ENCODE results near the gene LCN2. TPM values are rescaled to one million over a fixed set of nuclear protein-coding genes. Genes with fewer than 3 reads are reported as not detected.
A peak's percentile ranks its signal among the peaks of the same experiment; 100 is the strongest.

Gene LCN2
- total RNA-seq, 1 experiment from 2014 or later: 153 TPM

DNA sequence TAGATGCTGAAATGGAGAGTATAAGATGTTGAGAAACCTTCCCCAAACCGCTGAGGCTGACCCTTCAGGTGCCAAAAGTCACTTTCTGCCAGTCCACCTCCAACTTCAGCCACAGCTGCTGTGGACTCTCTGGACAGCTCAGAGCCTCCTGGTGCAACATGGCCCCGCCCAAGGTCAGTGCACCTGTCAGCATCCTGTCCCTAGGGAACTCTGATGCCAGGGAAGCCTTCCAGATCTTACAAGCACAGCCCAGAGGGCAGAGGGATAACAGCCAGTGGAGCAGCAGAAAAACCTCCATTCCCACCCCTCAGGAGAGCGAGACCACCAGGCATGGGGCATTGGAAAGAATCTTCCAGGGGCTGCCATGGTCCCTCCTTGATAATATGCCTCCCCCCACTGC, 11.3 kb upstream of the LCN2 start:
- Histone ChIP-seq H3K79me2 (ENCODE audit: low read length) (no peaks in the 10 kb centered on the region), H3K27me3 (ENCODE audit: low read length) (no peaks in the 10 kb centered on the region), H3K36me3 (ENCODE audit: low read depth, low read length) (no peaks in the 10 kb centered on the region), H3K4me1 (ENCODE audit: insufficient read depth, low read length) (peaks cover 14% of the 10 kb centered on the region), H3K4me3 (ENCODE audit: low read length) (no peak overlapping the region), H2AFZ (ENCODE audit: low read length) (no peak overlapping the region), H3K4me2 (ENCODE audit: low read length) (no peak overlapping the region), H3K9ac (ENCODE audit: low read length) (no peak overlapping the region), H4K20me1 (ENCODE audit: low read length) (no peaks in the 10 kb centered on the region), H3F3A (ENCODE audit: low read length, unreplicated experiment) (no peaks in the 10 kb centered on the region), H3K27ac (ENCODE audit: low read length) (peak overlapping the region; percentile 57), H3K9me3 (ENCODE audit: low read length) (no peaks in the 10 kb centered on the region), H3K9me2 (replicated peaks; ENCODE audit: low read length) (no peaks in the 10 kb centered on the region)
- BruUV-seq (replicated peaks): no TSS peak
- POLR2A ChIA-PET (ENCODE audit: unreplicated experiment): no interaction called here
- peak; percentile 50; the same call in 1 of the 2 replicates for ATAC-seq
- CTCF ChIA-PET: no interaction called here
- DNase-seq: no peak
- no peak for TF ChIP-seq EZH2 (IDR thresholded peaks at IDR 0.05; ENCODE audit: low read length, unreplicated experiment)
- no peak for TF ChIP-seq EZH2phosphoT487 (IDR thresholded peaks at IDR 0.05; ENCODE audit: borderline replicate concordance, low read length)
- TF ChIP-seq, protein P1, sequence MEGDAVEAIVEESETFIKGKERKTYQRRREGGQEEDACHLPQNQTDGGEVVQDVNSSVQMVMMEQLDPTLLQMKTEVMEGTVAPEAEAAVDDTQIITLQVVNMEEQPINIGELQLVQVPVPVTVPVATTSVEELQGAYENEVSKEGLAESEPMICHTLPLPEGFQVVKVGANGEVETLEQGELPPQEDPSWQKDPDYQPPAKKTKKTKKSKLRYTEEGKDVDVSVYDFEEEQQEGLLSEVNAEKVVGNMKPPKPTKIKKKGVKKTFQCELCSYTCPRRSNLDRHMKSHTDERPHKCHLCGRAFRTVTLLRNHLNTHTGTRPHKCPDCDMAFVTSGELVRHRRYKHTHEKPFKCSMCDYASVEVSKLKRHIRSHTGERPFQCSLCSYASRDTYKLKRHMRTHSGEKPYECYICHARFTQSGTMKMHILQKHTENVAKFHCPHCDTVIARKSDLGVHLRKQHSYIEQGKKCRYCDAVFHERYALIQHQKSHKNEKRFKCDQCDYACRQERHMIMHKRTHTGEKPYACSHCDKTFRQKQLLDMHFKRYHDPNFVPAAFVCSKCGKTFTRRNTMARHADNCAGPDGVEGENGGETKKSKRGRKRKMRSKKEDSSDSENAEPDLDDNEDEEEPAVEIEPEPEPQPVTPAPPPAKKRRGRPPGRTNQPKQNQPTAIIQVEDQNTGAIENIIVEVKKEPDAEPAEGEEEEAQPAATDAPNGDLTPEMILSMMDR (conservative IDR thresholded peaks at IDR 0.05; ENCODE audit: low read depth, low read length): no peak
- intact Hi-C loops (cut with micrococcal nuclease): no loop called here

DNA sequence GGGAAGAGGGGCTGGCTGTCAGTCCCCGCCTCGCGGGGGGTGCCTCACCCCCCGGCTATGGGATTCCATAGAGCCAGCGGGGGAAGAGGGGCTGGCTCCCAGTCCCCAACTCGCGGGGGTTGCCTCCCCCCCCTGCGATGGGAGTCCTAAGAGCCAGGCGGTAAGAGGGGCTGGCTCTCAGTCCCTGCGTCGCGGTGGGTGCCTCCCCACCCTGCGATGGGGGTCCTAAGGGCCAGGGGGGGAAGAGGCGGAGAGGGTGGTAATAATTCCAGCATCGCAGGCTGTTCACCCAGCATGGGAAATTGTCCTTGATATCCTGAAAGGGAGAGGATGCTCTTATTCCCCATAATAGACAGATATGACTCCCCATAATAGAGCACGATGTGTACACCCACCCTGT, 9.6 kb upstream of the LCN2 start:
- TF ChIP-seq EZH2 (IDR thresholded peaks at IDR 0.05; ENCODE audit: low read length, unreplicated experiment) (no peak), EZH2phosphoT487 (IDR thresholded peaks at IDR 0.05; ENCODE audit: borderline replicate concordance, low read length) (no peak)
- TF ChIP-seq, protein P1 (conservative IDR thresholded peaks at IDR 0.05; ENCODE audit: low read depth, low read length): no peak
- Histone ChIP-seq H3K9me3 (ENCODE audit: low read length) (no peaks in the 10 kb centered on the region), H2AFZ (ENCODE audit: low read length) (no peak overlapping the region), H3K4me3 (ENCODE audit: low read length) (no peak overlapping the region), H3K4me2 (ENCODE audit: low read length) (no peak overlapping the region), H3K79me2 (ENCODE audit: low read length) (no peaks in the 10 kb centered on the region), H3K27me3 (ENCODE audit: low read length) (no peaks in the 10 kb centered on the region), H3K36me3 (ENCODE audit: low read depth, low read length) (no peaks in the 10 kb centered on the region), H3K9me2 (replicated peaks; ENCODE audit: low read length) (no peaks in the 10 kb centered on the region), H4K20me1 (ENCODE audit: low read length) (no peaks in the 10 kb centered on the region), H3K4me1 (ENCODE audit: insufficient read depth, low read length) (peaks cover 30% of the 10 kb centered on the region), H3K9ac (ENCODE audit: low read length) (no peak overlapping the region), H3F3A (ENCODE audit: low read length, unreplicated experiment) (no peaks in the 10 kb centered on the region), H3K27ac (ENCODE audit: low read length) (no peak overlapping the region)
- no peak for DNase-seq
- BruUV-seq (replicated peaks): no TSS peak
- ATAC-seq: no peak
- CTCF ChIA-PET: no interaction called here
- intact Hi-C loops (cut with micrococcal nuclease): no loop called here
- POLR2A ChIA-PET (ENCODE audit: unreplicated experiment): no interaction called here

DNA sequence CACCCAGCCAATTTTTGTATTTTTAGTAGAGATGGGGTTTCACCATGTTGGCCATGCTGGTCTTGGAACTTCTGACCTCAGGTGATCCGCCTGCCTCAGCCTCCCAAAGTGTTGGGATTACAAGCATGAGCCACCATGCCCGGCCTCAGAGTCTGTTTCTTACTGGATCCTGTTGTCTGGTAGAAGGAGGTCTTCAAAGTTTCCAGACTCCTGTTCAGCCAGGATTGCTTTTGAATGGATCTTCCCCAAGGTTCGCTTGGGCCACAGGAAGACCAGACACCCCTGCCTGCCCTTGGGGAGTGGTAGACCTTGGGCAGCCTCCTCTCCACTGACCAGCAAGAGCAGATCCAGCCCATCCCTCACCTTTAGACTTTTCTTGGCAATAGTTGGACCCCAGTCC, 7.6 kb upstream of the LCN2 start:
- H3K79me2 ChIP-seq (ENCODE audit: low read length): no peaks in the 10 kb centered on the region
- H3K27me3 ChIP-seq (ENCODE audit: low read length): no peaks in the 10 kb centered on the region
- H3K9me2 ChIP-seq (replicated peaks; ENCODE audit: low read length): no peaks in the 10 kb centered on the region
- H3K9ac ChIP-seq (ENCODE audit: low read length): peak overlapping the region; percentile 83; the same call in 1 of the 2 replicates
- H3K27ac ChIP-seq (ENCODE audit: low read length): peak overlapping the region; percentile 99
- no peaks in the 10 kb centered on the region for H3K36me3 ChIP-seq (ENCODE audit: low read depth, low read length)
- CTCF ChIA-PET: no interaction called here
- no peak overlapping the region for H3K4me2 ChIP-seq (ENCODE audit: low read length)
- no peaks in the 10 kb centered on the region for H3F3A ChIP-seq (ENCODE audit: low read length, unreplicated experiment)
- no TSS peak for BruUV-seq (replicated peaks)
- DNase-seq (no peak), ATAC-seq (no peak)
- POLR2A ChIA-PET (ENCODE audit: unreplicated experiment): no interaction called here
- H3K4me1 ChIP-seq (ENCODE audit: insufficient read depth, low read length): peaks cover 49% of the 10 kb centered on the region
- H3K9me3 ChIP-seq (ENCODE audit: low read length): no peaks in the 10 kb centered on the region
- no peaks in the 10 kb centered on the region for H4K20me1 ChIP-seq (ENCODE audit: low read length)
- no peak overlapping the region for H3K4me3 ChIP-seq (ENCODE audit: low read length)
- no peak overlapping the region for H2AFZ ChIP-seq (ENCODE audit: low read length)
- TF ChIP-seq EZH2 (IDR thresholded peaks at IDR 0.05; ENCODE audit: low read length, unreplicated experiment) (no peak), EZH2phosphoT487 (IDR thresholded peaks at IDR 0.05; ENCODE audit: borderline replicate concordance, low read length) (no peak)
- TF ChIP-seq, protein P1 (conservative IDR thresholded peaks at IDR 0.05; ENCODE audit: low read depth, low read length): no peak
- intact Hi-C loops (cut with micrococcal nuclease): no loop called here

Data from PC-3 (cell line).